GM21737 (cell line): Measurements from ENCODE around the gene TNNI3K.

ENCODE experiments used
- ATAC-seq: cut with Tn5 transposase; IDR thresholded peaks from one replicate; pipeline ENCODE4 v1.9.1; 2021; ENCODE audit warnings: mild to moderate bottlenecking, moderate library complexity; ENCODE audit not compliant: unreplicated experiment

TNNI3K gene

GRCh38 chr1:74431531-74431930 lies 196.3 kb downstream of the TNNI3K start:
- ATAC-seq = no peak

- ATAC-seq = no peak
These were observed 197.1 kb downstream of the TNNI3K start for GRCh38 chr1:74432325-74432724.

GRCh38 chr1:74434321-74434720 lies 199.1 kb downstream of the TNNI3K start:
- ATAC-seq = no peak

- no peak for ATAC-seq
These were observed 200.9 kb downstream of the TNNI3K start for GRCh38 chr1:74436078-74436477.

- no peak for ATAC-seq
These were observed 201.8 kb downstream of the TNNI3K start for GRCh38 chr1:74437035-74437434.

DNA sequence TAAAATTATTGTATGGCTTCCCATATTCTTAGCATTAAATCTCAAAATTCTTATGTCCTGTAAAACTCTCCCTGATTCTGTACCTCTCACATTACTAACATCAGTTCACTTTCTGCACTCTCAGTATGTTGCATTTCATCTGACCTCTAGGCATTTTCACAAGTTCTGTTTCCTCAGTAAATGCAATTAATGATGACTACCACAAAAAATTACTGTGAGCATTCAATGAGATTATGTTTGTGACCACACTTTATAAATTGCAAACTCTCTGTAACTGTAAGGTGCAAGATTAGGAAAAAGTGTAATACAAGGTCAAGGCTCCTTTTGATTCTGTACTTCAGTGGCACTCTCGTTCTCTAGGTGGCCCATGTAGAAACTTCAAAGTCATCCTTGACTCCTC lies 216.8 kb downstream of the TNNI3K start:
- no peak for ATAC-seq

DNA sequence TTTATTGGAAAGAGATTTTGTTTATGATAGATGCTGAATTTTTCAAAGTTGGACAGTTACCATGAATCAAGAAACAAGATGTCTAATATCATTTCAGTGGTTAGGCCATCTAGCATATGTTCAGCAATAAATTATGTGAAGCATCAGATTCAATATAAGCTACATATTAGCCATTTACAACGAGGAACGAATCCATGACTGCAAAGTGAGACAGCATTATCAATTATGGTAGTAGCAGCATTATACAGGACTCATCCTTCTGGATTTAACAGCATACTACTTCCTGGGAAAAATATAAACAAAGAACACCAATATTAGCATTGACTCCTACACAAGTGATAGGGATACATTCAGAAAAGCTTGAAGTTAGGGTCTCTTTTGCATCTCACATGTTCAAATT lies 218.1 kb downstream of the TNNI3K start:
- ATAC-seq = no peak

- ATAC-seq = no peak
These were observed 220.2 kb downstream of the TNNI3K start for GRCh38 chr1:74455390-74455789.

- ATAC-seq = no peak
These were observed 222.1 kb downstream of the TNNI3K start for GRCh38 chr1:74457253-74457652.

DNA sequence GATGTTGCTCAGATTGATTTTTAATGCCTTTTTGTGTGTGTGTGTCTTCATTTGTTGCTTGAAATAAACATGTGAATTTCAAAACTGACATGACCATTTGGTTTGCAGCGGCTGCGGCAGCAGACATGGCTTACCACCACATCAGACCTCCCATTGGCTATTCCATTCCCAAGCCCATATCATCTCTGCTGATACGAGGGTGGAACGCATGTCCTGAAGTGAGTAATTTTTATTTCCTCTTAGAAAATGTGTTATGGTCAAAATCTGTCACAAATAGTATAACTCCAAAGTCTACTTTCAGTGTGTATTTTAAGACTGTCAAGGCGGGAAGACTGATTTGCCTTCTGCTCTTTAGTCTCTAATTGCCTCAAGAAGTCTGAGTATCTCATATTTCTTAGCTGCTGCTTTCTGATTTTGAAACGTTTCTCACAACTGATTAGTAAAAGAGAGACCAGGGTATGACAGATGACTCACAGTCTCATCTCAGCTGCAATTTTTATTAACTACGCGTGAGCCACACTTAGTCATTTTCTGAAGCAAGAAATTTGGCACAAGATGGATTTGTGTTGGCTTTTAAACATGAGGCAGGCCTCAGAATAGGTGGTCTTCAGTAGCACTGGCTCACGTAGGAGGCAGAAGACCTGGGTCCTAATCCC lies 228.3 kb downstream of the TNNI3K start:
- no peak for ATAC-seq

DNA sequence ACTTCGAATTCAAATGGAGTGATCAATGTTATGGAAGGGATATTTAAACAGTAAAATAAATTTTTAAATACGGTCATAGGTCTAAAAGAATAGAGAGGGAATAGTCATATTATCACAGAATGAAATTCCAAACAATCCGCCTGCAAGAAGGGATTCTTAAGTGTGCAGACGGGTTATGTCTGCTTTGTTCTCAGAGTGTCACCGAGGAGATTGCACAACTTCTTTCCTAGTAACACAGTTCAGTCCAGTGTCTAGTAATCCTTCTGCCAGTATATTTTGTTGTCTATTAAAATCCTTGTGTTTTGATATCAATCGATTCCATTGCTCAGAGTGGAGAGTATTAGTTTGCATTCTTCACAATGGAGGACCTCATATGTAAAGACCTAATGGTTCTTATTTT lies 228.8 kb downstream of the TNNI3K start:
- ATAC-seq = no peak

GRCh38 chr1:74465193-74465681 lies 230.1 kb downstream of the TNNI3K start:
- ATAC-seq = no peak

- ATAC-seq = no peak
These were observed 232.7 kb downstream of the TNNI3K start for GRCh38 chr1:74467786-74468377.

GRCh38 chr1:74468982-74469603 lies 233.9 kb downstream of the TNNI3K start:
- no peak for ATAC-seq

GRCh38 chr1:74470251-74470650 lies 235.1 kb downstream of the TNNI3K start:
- ATAC-seq = no peak

DNA sequence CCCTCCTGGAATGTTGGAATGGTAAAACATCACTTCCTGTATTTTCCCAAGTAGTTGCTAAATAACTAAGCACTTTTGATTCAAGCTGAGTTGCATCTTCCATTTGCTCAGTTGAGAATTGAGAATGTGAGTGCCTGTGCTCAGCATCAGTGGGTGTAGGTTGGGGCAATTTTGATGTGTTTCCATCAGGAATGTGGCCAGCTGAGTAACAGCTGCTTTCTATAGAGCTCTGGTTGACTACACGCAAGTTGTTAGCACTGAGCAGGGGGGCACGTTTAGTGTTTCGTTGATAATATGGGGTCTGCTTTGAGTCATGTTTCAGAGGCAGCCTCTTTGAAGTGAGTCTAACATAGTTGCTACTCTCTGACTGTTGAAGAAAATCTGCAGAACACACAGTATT lies 235.7 kb downstream of the TNNI3K start:
- ATAC-seq = no peak

GRCh38 chr1:74471470-74471869 lies 236.3 kb downstream of the TNNI3K start:
- ATAC-seq = no peak

DNA sequence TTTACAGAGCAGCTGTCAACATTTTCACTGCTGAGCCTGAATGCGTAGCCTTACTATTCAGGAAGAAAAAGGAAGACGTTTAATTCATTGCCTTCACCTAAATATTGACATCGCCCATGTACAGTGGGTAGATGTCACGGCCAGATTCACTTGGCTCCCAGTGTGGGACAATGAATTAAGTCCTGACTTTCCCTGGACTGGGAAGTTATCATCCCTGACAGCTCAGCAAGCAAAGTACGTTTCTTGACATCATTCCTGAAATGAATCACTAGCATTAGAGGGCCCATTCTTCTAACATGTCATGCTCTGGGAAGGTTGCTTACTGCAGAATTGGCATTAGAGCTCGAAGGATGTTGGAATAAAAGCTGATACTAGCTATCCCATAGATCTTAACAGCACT lies 239.4 kb downstream of the TNNI3K start:
- ATAC-seq = no peak

DNA sequence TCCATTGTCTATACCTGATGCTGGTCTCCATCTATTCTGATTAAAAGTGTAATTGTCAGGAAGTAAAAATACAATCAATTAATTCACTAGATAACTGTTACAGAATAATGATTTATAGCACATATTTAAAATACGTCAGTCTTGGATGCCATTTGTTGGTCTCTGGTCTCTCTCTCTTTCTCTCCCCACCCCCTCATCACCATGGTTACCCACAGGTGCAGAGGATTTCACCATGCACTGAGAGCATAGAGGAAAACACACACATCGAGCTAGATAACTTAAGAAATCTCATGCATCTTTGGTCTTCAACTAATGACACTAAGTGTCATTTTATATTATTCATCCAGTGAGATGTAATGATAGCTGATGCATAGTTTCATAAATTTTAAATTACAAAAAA lies 243.8 kb downstream of the TNNI3K start:
- ATAC-seq = no peak

DNA sequence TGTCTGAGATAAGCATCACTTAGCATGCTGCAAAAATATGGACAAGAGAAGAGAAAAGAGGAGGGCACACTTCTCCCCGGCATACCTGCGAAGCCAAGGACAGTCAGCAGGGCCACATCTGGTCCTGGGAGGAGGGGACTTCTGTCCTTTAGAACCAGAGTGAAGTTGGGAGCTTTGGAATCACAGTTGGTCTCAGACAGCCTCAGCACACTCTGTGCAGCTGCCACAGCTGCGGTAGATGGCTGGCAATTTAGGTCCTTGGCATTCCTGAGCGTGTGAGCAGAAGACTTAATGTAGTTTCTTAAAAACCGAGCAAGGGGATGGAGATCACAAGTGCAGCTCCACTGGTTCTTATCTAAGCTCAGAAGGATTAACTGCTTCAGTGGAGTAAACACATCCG lies 244.9 kb downstream of the TNNI3K start:
- ATAC-seq = no peak

DNA sequence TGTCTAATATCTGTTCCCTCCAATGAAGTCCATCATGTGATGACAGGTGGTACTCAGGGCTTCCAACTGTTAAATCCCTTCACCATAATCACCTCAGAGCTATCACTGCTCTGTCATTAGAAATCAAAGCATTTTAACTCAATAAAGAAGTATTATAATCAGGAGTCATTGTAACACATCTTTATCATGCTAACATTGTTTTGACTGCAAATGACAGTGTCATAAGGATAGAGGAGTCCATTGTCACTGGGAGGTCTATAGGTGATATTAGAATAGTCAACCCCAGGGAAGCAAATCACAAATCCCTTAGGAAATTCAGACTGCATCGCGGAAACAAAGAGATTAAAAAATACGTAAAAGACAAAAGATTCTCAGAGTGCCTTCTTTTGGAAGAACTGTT lies 246.4 kb downstream of the TNNI3K start:
- ATAC-seq = no peak

DNA sequence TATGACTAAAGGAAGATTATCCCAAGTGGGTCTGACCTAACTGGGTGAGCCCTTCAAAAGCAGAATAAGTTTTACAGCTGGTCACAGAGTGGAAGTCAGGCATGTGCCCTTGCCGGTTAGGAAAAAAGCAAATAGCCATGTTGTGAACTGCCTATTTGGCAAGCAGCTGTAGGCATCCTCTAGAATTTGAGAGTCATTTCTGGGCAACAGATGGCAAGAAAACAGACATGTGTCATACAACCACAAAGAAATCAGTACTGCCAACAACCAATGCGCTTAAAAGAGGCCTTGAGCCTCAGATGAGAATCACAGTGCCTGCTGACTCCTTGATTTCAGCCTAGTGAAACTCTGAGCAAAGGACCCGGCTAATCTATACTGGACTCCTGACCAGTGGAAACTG lies 250.4 kb downstream of the TNNI3K start:
- ATAC-seq = no peak
